Measurements from ENCODE around the gene MDGA2. TPM values are rescaled to one million over a fixed set of nuclear protein-coding genes. Genes with fewer than 3 reads are reported as not detected.

MDGA2 gene
- total and polyA plus RNA-seq, 2 of the 8 experiments (the other 6 are each of a cell fraction or from before 2014, with no cell fraction given) = 0.11 to 0.69 TPM

- FAIRE-seq (no peak), DNase-seq (ENCODE audit: low read depth in 1 of 2, low spot score in 2 of 2) (no peak)
- no peak overlapping the region for H4K8ac ChIP-seq (ENCODE audit: extremely low read depth, insufficient read depth, low read length)
- no peak overlapping the region for H3K4me3 ChIP-seq (ENCODE audit: extremely low read depth in 1 of 4, insufficient read depth in 2 of 4, low read depth in 3 of 4, low read length in 4 of 4)
- no peaks in the 10 kb centered on the region for H3K9me3 ChIP-seq (ENCODE audit: insufficient read depth in 2 of 2, low read depth in 1 of 2, low read length in 1 of 2)
- H4K20me1 ChIP-seq (replicated peaks in 1 of 2; ENCODE audit: control insufficient read depth in 1 of 2, insufficient read depth in 2 of 2, low read length in 2 of 2) = no peaks in the 10 kb centered on the region
- ChIA-PET CTCF (ENCODE audit: partially characterized antibody) (interaction anchor here (0.8 kb wide), 1 partner anchor 235 kb away, joined by 3 read pairs; no protein-coding TSS in a partner anchor), POLR2A (ENCODE audit: partially characterized antibody) (no interaction called here)
- no peak overlapping the region for H2BK20ac ChIP-seq (ENCODE audit: low read length)
- no peak overlapping the region for H4K5ac ChIP-seq (ENCODE audit: insufficient read length, low read depth, low read length)
- H4K91ac ChIP-seq (replicated peaks; ENCODE audit: insufficient read length, low read length) = no peak overlapping the region
- H3K4ac ChIP-seq (replicated peaks; ENCODE audit: insufficient read length, low read depth, low read length) = no peak overlapping the region
- H3K18ac ChIP-seq (ENCODE audit: extremely low read depth, low read length) = no peak overlapping the region
- no peak overlapping the region for H3K27ac ChIP-seq (ENCODE audit: low read depth, low read length)
- H3K9ac ChIP-seq (replicated peaks in 1 of 4; ENCODE audit: extremely low read depth in 1 of 4, low read depth in 3 of 4, low read length in 3 of 4) = no peak overlapping the region
- no peak overlapping the region for H3K4me2 ChIP-seq (ENCODE audit: insufficient read depth in 1 of 2, low read depth in 2 of 2, low read length in 2 of 2)
- no peak overlapping the region for H3K14ac ChIP-seq (ENCODE audit: insufficient read length)
- no peak overlapping the region for H3K23ac ChIP-seq (ENCODE audit: insufficient read length)
- no peak overlapping the region for H2BK5ac ChIP-seq (ENCODE audit: low read depth, low read length)
- H3K79me1 ChIP-seq (ENCODE audit: low read depth, low read length) = no peaks in the 10 kb centered on the region
- H2BK120ac ChIP-seq (replicated peaks; ENCODE audit: low read depth, low read length) = no peak overlapping the region
- no peak overlapping the region for H2AK5ac ChIP-seq (ENCODE audit: low read depth, low read length)
- no peak overlapping the region for H2BK12ac ChIP-seq (ENCODE audit: low read depth, low read length)
- no peaks in the 10 kb centered on the region for H3K79me2 ChIP-seq (ENCODE audit: control insufficient read depth in 1 of 2, insufficient read depth in 2 of 2, low read length in 2 of 2)
- H2BK15ac ChIP-seq (ENCODE audit: low read length) = no peak overlapping the region
- no peaks in the 10 kb centered on the region for H3K36me3 ChIP-seq (ENCODE audit: control insufficient read depth in 2 of 4, insufficient read depth in 4 of 4, low read length in 3 of 4)
- H3K4me1 ChIP-seq (replicated peaks in 1 of 4; ENCODE audit: control insufficient read depth in 3 of 4, insufficient read depth in 4 of 4, low read length in 3 of 4) = no peaks in the 10 kb centered on the region
- H3K23me2 ChIP-seq (ENCODE audit: low read depth, low read length) = no peaks in the 10 kb centered on the region
- no peaks in the 10 kb centered on the region for H3K27me3 ChIP-seq (replicated peaks in 1 of 4; ENCODE audit: control insufficient read depth in 3 of 4, extremely low read depth in 1 of 4, insufficient read depth in 3 of 4, low read length in 3 of 4)
- 96% methylated on average over 1 of the region's 1 CpG; no CpG with 5 or more reads in 1 of the 2 experiments for WGBS, 2 experiments (ENCODE audit: extremely low coverage in 1 of 2, insufficient coverage in 1 of 2, insufficient read length in 1 of 2, insufficient replicate concordance in 2 of 2, low coverage in 1 of 2, low lambda C conversion rate in 2 of 2, missing lambda C conversion rate in 1 of 2)
- no peak overlapping the region for H3K56ac ChIP-seq (replicated peaks; ENCODE audit: insufficient read length, low read depth, low read length)
- no peak overlapping the region for H2AFZ ChIP-seq (ENCODE audit: low read length)
- TF ChIP-seq JUN (IDR thresholded peaks at IDR 0.05; ENCODE audit: low read depth, low read length) (no peak), RAD21 (IDR thresholded peaks at IDR 0.05 in 1 of 2, conservative IDR thresholded peaks at IDR 0.05 in 1 of 2; ENCODE audit: low read depth in 2 of 2, low read length in 2 of 2) (no peak), KDM5A (IDR thresholded peaks at IDR 0.05; ENCODE audit: low read length) (no peak), TBP (IDR thresholded peaks at IDR 0.05; ENCODE audit: low read depth, low read length) (no peak), POLR2AphosphoS5 (IDR thresholded peaks at IDR 0.05; ENCODE audit: low read depth, low read length) (no peak), E2F6 (IDR thresholded peaks at IDR 0.05) (no peak)
Observed at GRCh38 chr14:46887144-46887543, 788.3 kb downstream of the MDGA2 start.

Measured in H1 (cell line).